GM23338 (cell line): ENCODE results near the gene GALM. TPM values are rescaled to one million over a fixed set of nuclear protein-coding genes. Genes with fewer than 3 reads are reported as not detected.

Experiments
- ATAC-seq: fragments of 200-7000 bp; cut with Tn5 transposase; 3 replicates; pipeline ENCODE4 v1.9.1; 2020
- DNase-seq: peaks from one replicate; pipeline ENCODE4 v3.0.0-alpha.2; 2015; ENCODE audit warnings: low spot score
- H2AFZ ChIP-seq: fragments of 200-600 bp; sonication (generic); 2 replicates; pipeline ENCODE4 v1.8.0; 2016; ENCODE audit warnings: antibody characterized with exemption, mild to moderate bottlenecking, moderate library complexity
- H3F3A ChIP-seq: fragments of 200-600 bp; sonication (generic); replicated peaks from 2 replicates; pipeline ENCODE4 v1.8.0; 2017; ENCODE audit warnings: antibody characterized with exemption, mixed run types, low read depth
- H3K27ac ChIP-seq: fragments of 200-600 bp; sonication (generic); 2 replicates; pipeline ENCODE4 v1.6.1; 2016; ENCODE audit warnings: low read depth
- H3K27me3 ChIP-seq: fragments of 200-600 bp; sonication (generic); 2 replicates; pipeline ENCODE4 v1.8.0; 2016; ENCODE audit warnings: mild to moderate bottlenecking, mixed run types, moderate library complexity; ENCODE audit not compliant: insufficient read depth
- H3K36me3 ChIP-seq: fragments of 200-600 bp; sonication (generic); 2 replicates; pipeline ENCODE4 v1.8.0; 2016; ENCODE audit warnings: mild to moderate bottlenecking; ENCODE audit not compliant: insufficient read depth
- H3K4me1 ChIP-seq: fragments of 200-600 bp; sonication (generic); 2 replicates; pipeline ENCODE4 v1.8.0; 2016; ENCODE audit warnings: mild to moderate bottlenecking, moderate library complexity; ENCODE audit not compliant: insufficient read depth
- H3K4me2 ChIP-seq: fragments of 200-600 bp; sonication (generic); 2 replicates; pipeline ENCODE4 v1.7.1; 2017; ENCODE audit warnings: mixed run types
- H3K4me3 ChIP-seq: fragments of 200-600 bp; sonication (generic); 2 replicates; pipeline ENCODE4 v1.6.1; 2016; ENCODE audit warnings: mixed run types
- H3K79me2 ChIP-seq: fragments of 200-600 bp; sonication (generic); replicated peaks from 2 replicates; pipeline ENCODE4 v1.8.0; 2017; ENCODE audit warnings: mild to moderate bottlenecking; ENCODE audit not compliant: insufficient read depth
- H3K9me2 ChIP-seq: fragments of 200-600 bp; sonication (generic); 2 replicates; pipeline ENCODE4 v1.8.0; 2017; ENCODE audit not compliant: insufficient read depth
- H4K20me1 ChIP-seq: fragments of 200-600 bp; sonication (generic); replicated peaks from 2 replicates; pipeline ENCODE4 v1.8.0; 2017; ENCODE audit warnings: mild to moderate bottlenecking; ENCODE audit not compliant: insufficient read depth
- H3K27ac Mint-ChIP-seq: 2 replicates; pipeline ENCODE4 v1.8.0; 2020; ENCODE audit warnings: inconsistent platforms, mild to moderate bottlenecking, moderate library complexity, mixed read lengths
- H3K27me3 Mint-ChIP-seq: 3 replicates; pipeline ENCODE4 v1.8.0; 2022; ENCODE audit warnings: low read depth, mild to moderate bottlenecking, moderate library complexity, mixed read lengths, inconsistent platforms; ENCODE audit not compliant: insufficient read depth, poor library complexity
- H3K36me3 Mint-ChIP-seq: 3 replicates; pipeline ENCODE4 v1.8.0; 2021; ENCODE audit warnings: low read depth, mild to moderate bottlenecking, inconsistent platforms, moderate library complexity, mixed read lengths
- H3K4me1 Mint-ChIP-seq: 3 replicates; pipeline ENCODE4 v1.8.0; 2020; ENCODE audit warnings: mild to moderate bottlenecking, inconsistent platforms, mixed read lengths
- H3K4me3 Mint-ChIP-seq: 3 replicates; pipeline ENCODE4 v1.8.0; 2021; ENCODE audit warnings: moderate library complexity, mild to moderate bottlenecking, inconsistent platforms, mixed read lengths
- H3K9me3 Mint-ChIP-seq: 3 replicates; pipeline ENCODE4 v1.8.0; 2020; ENCODE audit warnings: moderate library complexity, mild to moderate bottlenecking, inconsistent platforms, mixed read lengths
- CREB1 ChIP-seq: fragments of 250-450 bp; sonication (Bioruptor Pico); IDR thresholded peaks from 2 replicates; pipeline ENCODE4 v1.5.0; 2020; ENCODE audit warnings: low read depth, mild to moderate bottlenecking, moderate library complexity
- JUNB ChIP-seq: IDR thresholded peaks from one replicate; pipeline ENCODE4 v1.6.1; 2016; ENCODE audit warnings: antibody characterized with exemption; ENCODE audit not compliant: unreplicated experiment
- POLR2AphosphoS5 ChIP-seq: IDR thresholded peaks from 2 replicates; pipeline ENCODE4 v1.6.1; 2016; ENCODE audit warnings: antibody characterized with exemption, low read depth
- STAT1 ChIP-seq: IDR thresholded peaks from one replicate; pipeline ENCODE4 v1.6.1; 2016; ENCODE audit warnings: antibody characterized with exemption; ENCODE audit not compliant: unreplicated experiment
- ZNF331 ChIP-seq: fragments of 250-450 bp; sonication (Bioruptor Pico); IDR thresholded peaks from 2 replicates; pipeline ENCODE4 v1.5.0; 2020; ENCODE audit warnings: low read depth, mild to moderate bottlenecking, moderate library complexity
- polyA plus RNA-seq: library from polyadenylated mRNA; unstranded; fragments of >200 nt; fragmentation: Nextera tagmentation; extraction: Ambion mirVana; gene quantifications from 2 replicates; pipeline ENCODE4 v1.2.1, GENCODE V29; 2016
- total RNA-seq: library from RNA; depleted of rRNA; stranded (reverse); fragments of >200 nt; shearing (Covaris generic); gene quantifications from 2 replicates; pipeline ENCODE4 v1.2.3, GENCODE V29; 2014
- TF ChIP-seq, protein P1 (sequence below): IDR thresholded peaks from one replicate; pipeline ENCODE4 v1.6.1; 2018; ENCODE audit warnings: antibody characterized with exemption; ENCODE audit not compliant: unreplicated experiment
- TF ChIP-seq, protein P2 (sequence below): IDR thresholded peaks from 2 replicates; pipeline ENCODE4 v1.6.1; 2016; ENCODE audit warnings: antibody characterized with exemption
- TF ChIP-seq, protein P3 (sequence below), 2 experiments: fragments of 200-600 bp in 1 of 2; sonication (generic) in 1 of 2; conservative IDR thresholded peaks; 2 replicates each; pipeline versions ENCODE4 v1.5.1 to v1.6.1; 2016 to 2017; ENCODE audit warnings: antibody characterized with exemption in 2 of 2, low read depth in 2 of 2, mild to moderate bottlenecking in 2 of 2, moderate library complexity in 1 of 2
- TF ChIP-seq, protein P4 (sequence below): fragments of 250-450 bp; sonication (Bioruptor Pico); IDR thresholded peaks from 2 replicates; pipeline ENCODE4 v1.5.0; 2020; ENCODE audit warnings: mild to moderate bottlenecking, moderate library complexity

Gene GALM
- total and polyA plus RNA-seq, 2 experiments from 2014 or later: 9.3 to 21.6 TPM

DNA sequence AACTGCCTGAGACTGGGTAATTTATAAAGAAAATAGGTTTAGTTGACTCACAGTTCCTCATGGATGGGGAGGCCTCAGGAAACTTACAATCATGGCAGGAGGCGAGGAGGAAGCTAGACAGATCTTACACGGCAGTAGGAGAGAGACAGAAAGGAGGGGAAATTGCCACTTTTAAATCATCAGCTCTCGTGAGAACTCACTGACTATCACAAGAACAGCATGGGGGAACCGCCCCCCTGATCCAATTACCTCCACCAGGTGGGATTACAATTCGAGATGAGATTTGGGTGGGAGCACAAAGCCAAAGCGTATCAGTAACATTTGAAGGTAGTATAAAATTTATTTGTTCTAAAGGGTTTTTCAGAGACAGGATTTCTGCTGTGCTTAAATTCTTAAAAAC, 5.4 kb downstream of the GALM start:
- no peaks in the 10 kb centered on the region; the same call in 1 of the 2 replicates for H4K20me1 ChIP-seq
- no peaks in the 10 kb centered on the region for H3K27me3 ChIP-seq
- peak overlapping the region; percentile 30 for H3K27ac ChIP-seq
- no peak overlapping the region for H3K4me3 ChIP-seq
- H2AFZ ChIP-seq: no peak overlapping the region
- ATAC-seq (peak; percentile 25), DNase-seq (no peak)
- H3K4me2 ChIP-seq: peak overlapping the region; percentile 49; the same call in 1 of the 2 replicates
- Mint-ChIP-seq H3K27ac (peak overlapping the region; percentile 80), H3K4me1 (peaks cover 23% of the 10 kb centered on the region), H3K4me3 (no peak overlapping the region; the same call in 2 of the 3 replicates), H3K36me3 (peaks cover 6% of the 10 kb centered on the region), H3K27me3 (peaks cover 4% of the 10 kb centered on the region), H3K9me3 (no peaks in the 10 kb centered on the region)
- no peaks in the 10 kb centered on the region for H3K9me2 ChIP-seq
- peaks cover 9% of the 10 kb centered on the region; the same call in 1 of the 2 replicates for H3K79me2 ChIP-seq
- TF ChIP-seq, protein P1, sequence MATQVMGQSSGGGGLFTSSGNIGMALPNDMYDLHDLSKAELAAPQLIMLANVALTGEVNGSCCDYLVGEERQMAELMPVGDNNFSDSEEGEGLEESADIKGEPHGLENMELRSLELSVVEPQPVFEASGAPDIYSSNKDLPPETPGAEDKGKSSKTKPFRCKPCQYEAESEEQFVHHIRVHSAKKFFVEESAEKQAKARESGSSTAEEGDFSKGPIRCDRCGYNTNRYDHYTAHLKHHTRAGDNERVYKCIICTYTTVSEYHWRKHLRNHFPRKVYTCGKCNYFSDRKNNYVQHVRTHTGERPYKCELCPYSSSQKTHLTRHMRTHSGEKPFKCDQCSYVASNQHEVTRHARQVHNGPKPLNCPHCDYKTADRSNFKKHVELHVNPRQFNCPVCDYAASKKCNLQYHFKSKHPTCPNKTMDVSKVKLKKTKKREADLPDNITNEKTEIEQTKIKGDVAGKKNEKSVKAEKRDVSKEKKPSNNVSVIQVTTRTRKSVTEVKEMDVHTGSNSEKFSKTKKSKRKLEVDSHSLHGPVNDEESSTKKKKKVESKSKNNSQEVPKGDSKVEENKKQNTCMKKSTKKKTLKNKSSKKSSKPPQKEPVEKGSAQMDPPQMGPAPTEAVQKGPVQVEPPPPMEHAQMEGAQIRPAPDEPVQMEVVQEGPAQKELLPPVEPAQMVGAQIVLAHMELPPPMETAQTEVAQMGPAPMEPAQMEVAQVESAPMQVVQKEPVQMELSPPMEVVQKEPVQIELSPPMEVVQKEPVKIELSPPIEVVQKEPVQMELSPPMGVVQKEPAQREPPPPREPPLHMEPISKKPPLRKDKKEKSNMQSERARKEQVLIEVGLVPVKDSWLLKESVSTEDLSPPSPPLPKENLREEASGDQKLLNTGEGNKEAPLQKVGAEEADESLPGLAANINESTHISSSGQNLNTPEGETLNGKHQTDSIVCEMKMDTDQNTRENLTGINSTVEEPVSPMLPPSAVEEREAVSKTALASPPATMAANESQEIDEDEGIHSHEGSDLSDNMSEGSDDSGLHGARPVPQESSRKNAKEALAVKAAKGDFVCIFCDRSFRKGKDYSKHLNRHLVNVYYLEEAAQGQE: no peak
- TF ChIP-seq POLR2AphosphoS5: no peak
- TF ChIP-seq, protein P2, sequence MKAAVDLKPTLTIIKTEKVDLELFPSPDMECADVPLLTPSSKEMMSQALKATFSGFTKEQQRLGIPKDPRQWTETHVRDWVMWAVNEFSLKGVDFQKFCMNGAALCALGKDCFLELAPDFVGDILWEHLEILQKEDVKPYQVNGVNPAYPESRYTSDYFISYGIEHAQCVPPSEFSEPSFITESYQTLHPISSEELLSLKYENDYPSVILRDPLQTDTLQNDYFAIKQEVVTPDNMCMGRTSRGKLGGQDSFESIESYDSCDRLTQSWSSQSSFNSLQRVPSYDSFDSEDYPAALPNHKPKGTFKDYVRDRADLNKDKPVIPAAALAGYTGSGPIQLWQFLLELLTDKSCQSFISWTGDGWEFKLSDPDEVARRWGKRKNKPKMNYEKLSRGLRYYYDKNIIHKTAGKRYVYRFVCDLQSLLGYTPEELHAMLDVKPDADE: no peak
- TF ChIP-seq, protein P3, sequence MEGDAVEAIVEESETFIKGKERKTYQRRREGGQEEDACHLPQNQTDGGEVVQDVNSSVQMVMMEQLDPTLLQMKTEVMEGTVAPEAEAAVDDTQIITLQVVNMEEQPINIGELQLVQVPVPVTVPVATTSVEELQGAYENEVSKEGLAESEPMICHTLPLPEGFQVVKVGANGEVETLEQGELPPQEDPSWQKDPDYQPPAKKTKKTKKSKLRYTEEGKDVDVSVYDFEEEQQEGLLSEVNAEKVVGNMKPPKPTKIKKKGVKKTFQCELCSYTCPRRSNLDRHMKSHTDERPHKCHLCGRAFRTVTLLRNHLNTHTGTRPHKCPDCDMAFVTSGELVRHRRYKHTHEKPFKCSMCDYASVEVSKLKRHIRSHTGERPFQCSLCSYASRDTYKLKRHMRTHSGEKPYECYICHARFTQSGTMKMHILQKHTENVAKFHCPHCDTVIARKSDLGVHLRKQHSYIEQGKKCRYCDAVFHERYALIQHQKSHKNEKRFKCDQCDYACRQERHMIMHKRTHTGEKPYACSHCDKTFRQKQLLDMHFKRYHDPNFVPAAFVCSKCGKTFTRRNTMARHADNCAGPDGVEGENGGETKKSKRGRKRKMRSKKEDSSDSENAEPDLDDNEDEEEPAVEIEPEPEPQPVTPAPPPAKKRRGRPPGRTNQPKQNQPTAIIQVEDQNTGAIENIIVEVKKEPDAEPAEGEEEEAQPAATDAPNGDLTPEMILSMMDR (conservative IDR thresholded peaks at IDR 0.05; ENCODE audit: low read depth in 2 of 2): no peak
- TF ChIP-seq ZNF331 (CRISPR knock-in tag): no peak
- no peak for TF ChIP-seq STAT1
- TF ChIP-seq, protein P4, sequence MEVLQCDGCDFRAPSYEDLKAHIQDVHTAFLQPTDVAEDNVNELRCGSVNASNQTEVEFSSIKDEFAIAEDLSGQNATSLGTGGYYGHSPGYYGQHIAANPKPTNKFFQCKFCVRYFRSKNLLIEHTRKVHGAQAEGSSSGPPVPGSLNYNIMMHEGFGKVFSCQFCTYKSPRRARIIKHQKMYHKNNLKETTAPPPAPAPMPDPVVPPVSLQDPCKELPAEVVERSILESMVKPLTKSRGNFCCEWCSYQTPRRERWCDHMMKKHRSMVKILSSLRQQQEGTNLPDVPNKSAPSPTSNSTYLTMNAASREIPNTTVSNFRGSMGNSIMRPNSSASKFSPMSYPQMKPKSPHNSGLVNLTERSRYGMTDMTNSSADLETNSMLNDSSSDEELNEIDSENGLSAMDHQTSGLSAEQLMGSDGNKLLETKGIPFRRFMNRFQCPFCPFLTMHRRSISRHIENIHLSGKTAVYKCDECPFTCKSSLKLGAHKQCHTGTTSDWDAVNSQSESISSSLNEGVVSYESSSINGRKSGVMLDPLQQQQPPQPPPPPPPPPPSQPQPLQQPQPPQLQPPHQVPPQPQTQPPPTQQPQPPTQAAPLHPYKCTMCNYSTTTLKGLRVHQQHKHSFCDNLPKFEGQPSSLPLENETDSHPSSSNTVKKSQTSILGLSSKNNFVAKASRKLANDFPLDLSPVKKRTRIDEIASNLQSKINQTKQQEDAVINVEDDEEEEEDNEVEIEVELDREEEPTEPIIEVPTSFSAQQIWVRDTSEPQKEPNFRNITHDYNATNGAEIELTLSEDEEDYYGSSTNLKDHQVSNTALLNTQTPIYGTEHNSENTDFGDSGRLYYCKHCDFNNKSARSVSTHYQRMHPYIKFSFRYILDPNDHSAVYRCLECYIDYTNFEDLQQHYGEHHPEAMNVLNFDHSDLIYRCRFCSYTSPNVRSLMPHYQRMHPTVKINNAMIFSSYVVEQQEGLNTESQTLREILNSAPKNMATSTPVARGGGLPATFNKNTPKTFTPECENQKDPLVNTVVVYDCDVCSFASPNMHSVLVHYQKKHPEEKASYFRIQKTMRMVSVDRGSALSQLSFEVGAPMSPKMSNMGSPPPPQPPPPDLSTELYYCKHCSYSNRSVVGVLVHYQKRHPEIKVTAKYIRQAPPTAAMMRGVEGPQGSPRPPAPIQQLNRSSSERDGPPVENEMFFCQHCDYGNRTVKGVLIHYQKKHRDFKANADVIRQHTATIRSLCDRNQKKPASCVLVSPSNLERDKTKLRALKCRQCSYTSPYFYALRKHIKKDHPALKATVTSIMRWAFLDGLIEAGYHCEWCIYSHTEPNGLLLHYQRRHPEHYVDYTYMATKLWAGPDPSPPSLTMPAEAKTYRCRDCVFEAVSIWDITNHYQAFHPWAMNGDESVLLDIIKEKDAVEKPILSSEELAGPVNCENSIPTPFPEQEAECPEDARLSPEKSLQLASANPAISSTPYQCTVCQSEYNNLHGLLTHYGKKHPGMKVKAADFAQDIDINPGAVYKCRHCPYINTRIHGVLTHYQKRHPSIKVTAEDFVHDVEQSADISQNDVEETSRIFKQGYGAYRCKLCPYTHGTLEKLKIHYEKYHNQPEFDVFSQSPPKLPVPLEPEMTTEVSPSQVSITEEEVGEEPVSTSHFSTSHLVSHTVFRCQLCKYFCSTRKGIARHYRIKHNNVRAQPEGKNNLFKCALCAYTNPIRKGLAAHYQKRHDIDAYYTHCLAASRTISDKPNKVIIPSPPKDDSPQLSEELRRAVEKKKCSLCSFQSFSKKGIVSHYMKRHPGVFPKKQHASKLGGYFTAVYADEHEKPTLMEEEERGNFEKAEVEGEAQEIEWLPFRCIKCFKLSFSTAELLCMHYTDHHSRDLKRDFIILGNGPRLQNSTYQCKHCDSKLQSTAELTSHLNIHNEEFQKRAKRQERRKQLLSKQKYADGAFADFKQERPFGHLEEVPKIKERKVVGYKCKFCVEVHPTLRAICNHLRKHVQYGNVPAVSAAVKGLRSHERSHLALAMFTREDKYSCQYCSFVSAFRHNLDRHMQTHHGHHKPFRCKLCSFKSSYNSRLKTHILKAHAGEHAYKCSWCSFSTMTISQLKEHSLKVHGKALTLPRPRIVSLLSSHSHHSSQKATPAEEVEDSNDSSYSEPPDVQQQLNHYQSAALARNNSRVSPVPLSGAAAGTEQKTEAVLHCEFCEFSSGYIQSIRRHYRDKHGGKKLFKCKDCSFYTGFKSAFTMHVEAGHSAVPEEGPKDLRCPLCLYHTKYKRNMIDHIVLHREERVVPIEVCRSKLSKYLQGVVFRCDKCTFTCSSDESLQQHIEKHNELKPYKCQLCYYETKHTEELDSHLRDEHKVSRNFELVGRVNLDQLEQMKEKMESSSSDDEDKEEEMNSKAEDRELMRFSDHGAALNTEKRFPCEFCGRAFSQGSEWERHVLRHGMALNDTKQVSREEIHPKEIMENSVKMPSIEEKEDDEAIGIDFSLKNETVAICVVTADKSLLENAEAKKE (CRISPR knock-in tag): no peak
- TF ChIP-seq CREB1 (CRISPR knock-in tag): no peak
- TF ChIP-seq JUNB: no peak
- H3K4me1 ChIP-seq: peaks cover 21% of the 10 kb centered on the region
- no peaks in the 10 kb centered on the region for H3F3A ChIP-seq
- H3K36me3 ChIP-seq: no peaks in the 10 kb centered on the region
